H1 (cell line): Measurements from ENCODE around the gene VWF. TPM values are rescaled to one million over a fixed set of nuclear protein-coding genes. Genes with fewer than 3 reads are reported as not detected.

Experiments used
- CHD1 ChIP-seq: IDR thresholded peaks from 2 replicates; pipeline ENCODE4 v1.6.1; 2012; ENCODE audit warnings: low read depth, low read length, improper control_type of control experiment
- RAD21 ChIP-seq, 2 experiments: IDR thresholded peaks in 1 of 2; conservative IDR thresholded peaks in 1 of 2; 2 replicates each; pipeline ENCODE4 v1.6.1; 2011; ENCODE audit warnings: low read depth in 2 of 2, low read length in 2 of 2, improper control_type of control experiment in 1 of 2, inconsistent platforms in 1 of 2, mild to moderate bottlenecking in 1 of 2, moderate library complexity in 1 of 2
- RXRA ChIP-seq: IDR thresholded peaks from 2 replicates; pipeline ENCODE4 v1.6.1; 2011; ENCODE audit warnings: low read depth, mild to moderate bottlenecking, low read length, moderate library complexity; ENCODE audit not compliant: insufficient read depth
- SIRT6 ChIP-seq: IDR thresholded peaks from one replicate; pipeline ENCODE4 v1.7.1; 2012; ENCODE audit warnings: low read length, inconsistent platforms
- polyA plus RNA-seq, 7 experiments: library from polyadenylated mRNA; depleted of rRNA in 3 of 7; stranded (reverse) in 5 of 7; unstranded in 2 of 7; fragments of >200 nt in 5 of 7; fragments of 200-250 nt in 2 of 7; gene quantifications; 1 replicate in 5 of 7; 2 replicates in 1 of 7; 4 replicates in 1 of 7; pipeline versions ENCODE4 v1.2.1 to v1.2.3, GENCODE V29; 2011 to 2013; ENCODE audit warnings: missing spikeins in 2 of 7, mixed read lengths in 2 of 7
- total RNA-seq: library from RNA; stranded (reverse); fragmentation: NEBNext Ultra II Directional; extraction: Animal tissue kit (Norgen Biotek cat#: 25700); gene quantifications from 2 replicates; pipeline ENCODE4 v1.2.1, GENCODE V29; 2021

Gene VWF
- total and polyA plus RNA-seq, 2 of the 8 experiments (the other 6 are each of a cell fraction or from before 2014, with no cell fraction given) = 0.39 to 0.60 TPM

GRCh38 chr12:6073426-6073825, 51.0 kb downstream of the VWF start (continued):
- TF ChIP-seq RAD21 (IDR thresholded peaks at IDR 0.05 in 1 of 2, conservative IDR thresholded peaks at IDR 0.05 in 1 of 2; ENCODE audit: low read depth in 2 of 2, low read length in 2 of 2) (no peak), SIRT6 (no peak), RXRA (no peak), CHD1 (no peak)
